GM12873 (cell line): ENCODE data around the gene C5orf15.

Experiments
- TF ChIP-seq, protein P1 (sequence below): IDR thresholded peaks from 2 replicates; pipeline ENCODE4 v1.5.1; 2012; ENCODE audit warnings: low read depth, mild to moderate bottlenecking, moderate library complexity, low read length, control low read depth; ENCODE audit not compliant: insufficient read depth; ENCODE audit errors: missing control alignments

Gene C5orf15

DNA sequence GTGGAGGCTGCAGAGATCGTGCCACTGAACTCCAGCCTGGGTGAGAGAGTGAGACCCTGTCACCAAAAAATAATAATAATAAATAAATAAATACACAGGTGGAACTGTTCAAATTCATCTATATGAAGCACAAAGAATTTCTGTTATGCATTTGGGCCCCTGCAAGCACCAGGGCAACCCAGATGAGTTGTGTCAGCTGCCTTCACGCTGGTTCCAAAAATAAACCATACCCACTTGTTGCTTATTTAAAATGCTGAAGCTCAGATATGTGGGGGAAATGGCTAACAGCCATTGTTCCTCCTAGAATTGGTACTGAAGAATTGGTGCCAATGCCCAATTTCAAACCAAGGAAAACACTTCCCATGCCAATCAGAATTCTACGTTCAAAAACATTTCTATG, 10.5 kb upstream of the C5orf15 start:
- TF ChIP-seq, protein P1, sequence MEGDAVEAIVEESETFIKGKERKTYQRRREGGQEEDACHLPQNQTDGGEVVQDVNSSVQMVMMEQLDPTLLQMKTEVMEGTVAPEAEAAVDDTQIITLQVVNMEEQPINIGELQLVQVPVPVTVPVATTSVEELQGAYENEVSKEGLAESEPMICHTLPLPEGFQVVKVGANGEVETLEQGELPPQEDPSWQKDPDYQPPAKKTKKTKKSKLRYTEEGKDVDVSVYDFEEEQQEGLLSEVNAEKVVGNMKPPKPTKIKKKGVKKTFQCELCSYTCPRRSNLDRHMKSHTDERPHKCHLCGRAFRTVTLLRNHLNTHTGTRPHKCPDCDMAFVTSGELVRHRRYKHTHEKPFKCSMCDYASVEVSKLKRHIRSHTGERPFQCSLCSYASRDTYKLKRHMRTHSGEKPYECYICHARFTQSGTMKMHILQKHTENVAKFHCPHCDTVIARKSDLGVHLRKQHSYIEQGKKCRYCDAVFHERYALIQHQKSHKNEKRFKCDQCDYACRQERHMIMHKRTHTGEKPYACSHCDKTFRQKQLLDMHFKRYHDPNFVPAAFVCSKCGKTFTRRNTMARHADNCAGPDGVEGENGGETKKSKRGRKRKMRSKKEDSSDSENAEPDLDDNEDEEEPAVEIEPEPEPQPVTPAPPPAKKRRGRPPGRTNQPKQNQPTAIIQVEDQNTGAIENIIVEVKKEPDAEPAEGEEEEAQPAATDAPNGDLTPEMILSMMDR: no peak

- TF ChIP-seq, protein P1: no peak
These were observed 9.4 kb upstream of the C5orf15 start for GRCh38 chr5:133977858-133978257.

DNA sequence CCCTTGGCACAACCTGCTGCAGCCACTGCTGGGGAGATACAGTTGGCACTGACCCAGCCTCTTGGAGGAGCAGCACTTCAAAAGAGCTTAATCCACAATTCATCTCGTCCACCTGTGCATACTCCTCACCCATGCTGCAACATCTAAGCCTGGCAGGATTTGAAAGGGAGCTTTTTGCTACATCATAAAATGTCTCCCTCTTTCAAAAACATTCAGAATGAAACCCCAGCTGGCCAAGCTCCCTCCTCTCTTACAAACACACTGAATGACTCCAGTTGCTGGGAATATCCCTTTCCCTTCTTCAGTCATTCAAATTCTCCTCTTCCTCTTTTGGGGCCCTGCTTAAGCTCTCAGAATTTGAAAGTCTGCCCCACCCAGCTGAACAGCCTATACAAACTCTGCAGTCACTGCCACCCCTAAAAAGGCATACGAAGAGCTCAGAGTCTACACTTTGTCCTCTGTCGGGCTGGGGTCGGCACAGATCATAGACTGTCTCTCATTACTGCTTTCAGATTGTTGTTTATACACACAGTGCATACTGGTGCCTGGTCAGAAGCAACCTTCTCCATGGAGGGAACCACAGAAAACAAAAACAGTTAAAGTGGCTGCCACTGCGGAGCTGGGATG, 8.8 kb upstream of the C5orf15 start:
- TF ChIP-seq, protein P1: no peak

- TF ChIP-seq, protein P1: no peak
These were observed 5.7 kb upstream of the C5orf15 start for GRCh38 chr5:133974142-133974541.

- TF ChIP-seq, protein P1: no peak
These were observed 2.0 kb upstream of the C5orf15 start for GRCh38 chr5:133970325-133970909.

DNA sequence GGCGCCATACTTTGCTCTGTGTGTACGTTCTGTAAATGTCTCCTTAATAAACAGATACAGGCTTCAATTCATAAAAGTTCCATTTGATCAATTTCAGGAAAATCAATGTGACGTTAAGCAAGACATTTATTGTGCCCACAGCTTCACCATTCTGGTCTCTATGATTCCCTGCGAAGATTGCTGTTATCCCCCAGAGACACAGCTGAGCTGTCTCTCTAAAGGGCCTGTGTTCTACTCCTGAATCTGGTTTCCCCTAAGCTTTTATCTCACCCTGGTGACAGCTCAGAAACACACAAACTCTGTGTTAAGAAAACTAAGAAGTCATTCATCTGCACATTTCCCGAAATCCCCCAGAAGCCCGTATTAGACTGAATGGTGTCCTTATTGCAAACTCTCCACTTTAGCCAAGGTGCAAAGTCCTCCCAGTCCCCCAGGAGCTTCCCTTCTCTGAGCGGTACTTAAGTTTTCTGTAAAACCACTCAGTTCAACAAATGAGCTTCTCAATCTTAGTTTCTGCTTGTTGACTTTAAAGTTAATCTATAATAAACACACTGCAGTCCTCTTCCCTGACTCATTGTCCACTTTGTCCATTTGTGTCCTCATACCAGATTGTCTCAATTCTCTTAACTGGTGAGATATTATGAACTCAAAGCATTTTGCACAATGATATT, 1.4 kb upstream of the C5orf15 start:
- TF ChIP-seq, protein P1: no peak

DNA sequence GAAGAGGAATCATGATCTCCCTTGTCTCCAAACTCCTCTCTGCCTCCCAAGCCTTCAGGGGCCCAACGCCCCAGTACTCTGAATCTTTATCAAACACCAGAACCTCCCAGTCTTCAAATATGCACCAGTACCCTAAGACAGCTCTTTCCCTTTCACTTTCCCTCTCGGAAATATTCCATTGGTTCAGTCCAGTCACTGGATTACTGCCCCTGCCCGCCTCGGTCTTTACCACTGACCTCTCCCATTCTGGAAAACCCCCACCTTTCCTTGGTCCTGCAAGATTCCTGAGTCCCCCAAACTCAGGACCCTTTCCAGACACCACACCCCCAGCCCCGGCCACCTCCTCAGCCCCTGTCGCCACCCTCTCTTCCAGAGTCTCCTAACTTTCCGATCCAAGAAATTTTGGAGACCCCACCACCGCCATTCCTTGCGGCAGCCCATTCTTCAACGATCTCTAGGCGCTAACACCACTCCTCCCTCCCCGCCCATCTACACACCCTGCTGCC, 674 bp downstream of the C5orf15 start:
- TF ChIP-seq, protein P1: no peak
